GM12873 (cell line): ENCODE measurements around the gene AJAP1.
A peak's percentile ranks its signal among the peaks of the same experiment; 100 is the strongest.

Experiments used
- TF ChIP-seq, protein P1 (sequence below): IDR thresholded peaks from 2 replicates; pipeline ENCODE4 v1.5.1; 2012; ENCODE audit warnings: low read depth, mild to moderate bottlenecking, moderate library complexity, low read length, control low read depth; ENCODE audit not compliant: insufficient read depth; ENCODE audit errors: missing control alignments

The AJAP1 gene

DNA sequence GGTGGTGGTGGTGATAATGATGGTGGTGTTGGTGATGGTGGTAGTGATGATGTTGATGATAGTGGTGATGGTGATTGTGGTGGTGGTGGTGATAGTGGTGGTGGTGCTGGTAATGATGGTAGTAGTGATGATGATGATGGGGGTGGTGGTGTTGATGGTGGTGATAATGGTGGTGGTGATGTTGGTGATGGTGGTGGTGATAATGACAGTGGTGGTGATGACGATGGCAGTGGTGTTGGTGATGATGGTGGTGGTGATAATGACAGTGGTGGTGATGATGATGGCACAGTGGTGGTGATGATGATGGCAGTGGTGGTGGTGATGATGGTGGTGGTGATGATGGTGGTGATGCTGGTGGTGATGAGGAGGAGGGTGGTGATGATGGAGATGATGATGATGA is 7.0 kb upstream of the AJAP1 start:
- TF ChIP-seq, protein P1, sequence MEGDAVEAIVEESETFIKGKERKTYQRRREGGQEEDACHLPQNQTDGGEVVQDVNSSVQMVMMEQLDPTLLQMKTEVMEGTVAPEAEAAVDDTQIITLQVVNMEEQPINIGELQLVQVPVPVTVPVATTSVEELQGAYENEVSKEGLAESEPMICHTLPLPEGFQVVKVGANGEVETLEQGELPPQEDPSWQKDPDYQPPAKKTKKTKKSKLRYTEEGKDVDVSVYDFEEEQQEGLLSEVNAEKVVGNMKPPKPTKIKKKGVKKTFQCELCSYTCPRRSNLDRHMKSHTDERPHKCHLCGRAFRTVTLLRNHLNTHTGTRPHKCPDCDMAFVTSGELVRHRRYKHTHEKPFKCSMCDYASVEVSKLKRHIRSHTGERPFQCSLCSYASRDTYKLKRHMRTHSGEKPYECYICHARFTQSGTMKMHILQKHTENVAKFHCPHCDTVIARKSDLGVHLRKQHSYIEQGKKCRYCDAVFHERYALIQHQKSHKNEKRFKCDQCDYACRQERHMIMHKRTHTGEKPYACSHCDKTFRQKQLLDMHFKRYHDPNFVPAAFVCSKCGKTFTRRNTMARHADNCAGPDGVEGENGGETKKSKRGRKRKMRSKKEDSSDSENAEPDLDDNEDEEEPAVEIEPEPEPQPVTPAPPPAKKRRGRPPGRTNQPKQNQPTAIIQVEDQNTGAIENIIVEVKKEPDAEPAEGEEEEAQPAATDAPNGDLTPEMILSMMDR, result no peak

DNA sequence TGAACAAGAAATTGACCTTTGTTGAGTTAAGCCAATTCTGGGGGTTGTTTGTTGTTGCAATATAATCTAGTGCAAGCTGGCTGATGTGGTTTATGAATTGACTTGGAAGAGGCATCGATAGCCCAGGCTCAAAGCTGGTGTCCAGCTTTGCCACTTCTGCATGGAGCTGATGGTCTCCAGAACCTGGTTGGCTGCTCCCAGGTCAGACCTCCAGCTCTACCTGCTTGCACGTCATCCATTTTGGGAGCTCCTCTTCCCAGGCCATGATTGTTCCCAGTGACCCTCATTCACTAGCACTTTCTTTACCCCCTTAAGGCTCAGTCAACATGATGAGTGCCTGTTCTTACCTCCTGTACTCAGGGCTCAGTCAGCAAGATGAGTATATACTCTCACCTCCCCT is 5.8 kb upstream of the AJAP1 start:
- TF ChIP-seq, protein P1, result no peak

DNA sequence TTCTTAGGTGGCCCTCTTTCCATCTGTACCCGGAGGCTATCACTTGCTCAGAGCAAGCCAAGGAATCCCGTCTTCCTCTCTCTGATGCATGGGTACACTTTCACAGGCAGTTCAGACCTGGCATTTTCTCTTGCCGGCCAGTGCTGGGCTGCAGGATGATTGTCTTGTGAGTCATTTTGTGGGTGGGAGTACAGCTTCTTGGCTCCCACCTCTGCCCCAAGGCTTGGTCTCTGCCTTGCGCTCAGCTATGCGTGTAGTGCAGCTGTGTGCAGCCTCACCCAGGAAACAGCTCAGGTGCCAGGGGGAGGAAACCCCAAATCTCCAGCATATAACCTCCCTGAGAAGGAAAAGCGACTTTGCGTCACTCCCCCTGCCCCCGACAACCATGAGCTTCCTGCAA is 3.9 kb upstream of the AJAP1 start:
- TF ChIP-seq, protein P1, result no peak

DNA sequence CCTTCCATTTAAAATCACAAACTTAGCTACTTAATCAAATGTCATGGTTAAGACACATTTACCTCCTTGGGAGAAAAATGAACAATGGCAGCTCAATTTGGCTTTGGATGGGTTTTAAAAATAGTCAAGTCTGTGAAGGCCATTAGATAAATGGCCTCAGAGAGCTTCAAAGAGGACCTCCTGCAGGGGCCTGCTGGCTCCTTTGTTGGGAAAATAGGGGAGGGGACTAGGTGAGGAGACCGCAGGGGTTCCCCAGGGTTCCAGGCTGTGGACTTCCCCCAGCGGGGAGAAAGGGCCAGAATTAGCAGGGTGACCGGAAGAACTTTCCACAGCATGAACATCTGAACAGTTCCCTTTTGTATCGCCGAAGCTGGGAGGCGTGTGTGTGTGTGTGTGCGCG is 3.4 kb upstream of the AJAP1 start:
- TF ChIP-seq, protein P1, result no peak

DNA sequence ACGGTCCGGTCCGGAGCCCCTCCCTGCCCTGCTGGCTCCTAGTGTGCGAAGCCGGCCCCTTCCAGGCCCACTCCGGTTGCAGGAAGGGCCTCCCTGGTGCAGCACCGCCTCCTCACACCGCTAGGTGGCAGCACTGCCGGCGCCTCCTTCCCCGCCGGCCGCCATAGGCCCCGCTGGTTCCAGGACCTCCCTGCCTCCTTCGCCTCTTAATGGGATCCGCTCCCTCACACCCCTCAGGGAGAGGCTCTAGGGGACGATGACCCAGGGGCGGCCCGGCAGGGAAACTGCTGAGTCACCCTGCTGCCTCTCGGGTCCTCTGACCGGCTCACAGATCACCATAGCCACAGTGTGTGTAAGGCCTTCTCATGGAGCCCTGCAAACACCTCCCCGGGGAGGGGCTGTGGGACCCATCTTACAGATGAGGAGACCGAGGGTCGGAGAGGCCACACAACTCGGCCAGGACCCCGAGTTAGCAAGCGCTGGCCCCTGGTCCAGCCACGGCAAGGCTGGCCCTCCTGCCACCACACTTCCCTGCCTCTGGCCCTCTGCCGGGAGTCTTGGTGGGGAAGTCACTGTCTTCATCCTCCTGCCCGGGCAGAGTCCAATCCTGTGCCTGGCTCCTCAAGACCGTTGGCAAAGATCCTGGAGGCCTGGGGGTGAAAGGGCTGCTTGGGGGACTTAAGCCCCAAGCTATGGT is 1.6 kb upstream of the AJAP1 start:
- TF ChIP-seq, protein P1, result peak; percentile 92

DNA sequence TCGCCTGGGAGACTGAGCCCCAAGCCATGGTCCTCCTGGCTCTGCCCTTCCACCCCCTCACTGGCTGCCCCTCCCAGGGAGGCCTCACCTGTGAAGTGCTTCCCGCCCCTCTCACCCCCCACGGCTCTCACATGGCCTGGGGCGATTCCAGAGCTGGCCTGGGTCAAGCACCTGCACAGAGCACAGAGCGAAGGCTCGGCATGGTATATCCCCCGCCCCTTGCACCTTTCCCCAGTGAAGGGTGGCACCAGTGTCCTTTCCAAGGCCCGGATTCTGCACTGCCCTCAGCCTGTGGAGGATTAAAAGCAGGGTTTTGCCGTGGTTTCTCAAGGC is 1.1 kb upstream of the AJAP1 start:
- TF ChIP-seq, protein P1, result no peak

DNA sequence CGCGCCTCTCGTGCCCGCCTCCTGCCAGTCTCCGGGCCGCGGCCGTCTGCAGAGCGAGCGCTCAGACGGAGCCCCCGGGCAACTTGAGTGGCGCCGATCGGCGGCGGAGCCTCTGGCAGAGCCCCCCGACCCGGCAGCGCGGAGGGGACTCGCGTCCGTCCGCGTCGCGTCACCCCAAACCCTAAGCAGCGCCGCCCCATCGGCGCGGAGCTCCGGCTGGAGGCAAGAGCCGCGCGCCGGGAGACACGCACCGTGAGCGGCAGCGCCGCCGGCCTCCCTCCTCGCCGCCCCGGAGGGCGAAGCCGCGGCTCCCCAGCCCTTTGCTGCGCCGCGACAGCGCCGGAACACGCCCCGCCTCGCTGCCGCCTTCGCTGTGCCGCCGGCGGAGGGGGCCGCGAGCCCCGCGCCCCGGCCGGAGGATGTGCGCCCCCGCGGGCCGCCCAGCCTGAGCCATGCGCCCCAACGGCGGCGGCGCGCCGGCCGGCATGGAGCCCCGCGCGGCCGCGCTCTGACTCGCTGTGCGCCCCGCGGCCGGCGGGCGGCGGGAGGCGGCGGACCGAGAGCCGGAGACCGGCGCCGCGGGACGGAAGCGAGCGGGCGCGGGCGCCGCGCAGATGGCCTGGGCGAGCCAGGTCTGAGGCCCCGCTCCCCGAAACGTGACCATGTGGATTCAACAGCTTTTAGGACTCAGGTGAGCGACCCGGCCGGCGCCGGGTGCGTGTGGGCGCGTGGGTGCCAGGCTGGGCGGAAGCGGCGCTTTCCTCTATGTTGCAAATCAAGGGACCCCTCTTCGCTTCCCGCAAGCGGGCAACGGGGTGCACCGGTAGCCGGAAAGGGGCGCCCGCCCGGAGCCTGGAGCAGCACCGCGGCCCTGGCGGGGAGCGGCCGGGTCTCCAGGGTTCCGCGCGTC is 610 bp downstream of the AJAP1 start:
- TF ChIP-seq, protein P1, result no peak
